OCI-LY7 (cell line): Measurements from ENCODE around the gene RBM38.

Experiments used
- EZH2phosphoT487 ChIP-seq: fragments of 200-600 bp; sonication (generic); IDR thresholded peaks from 2 replicates; pipeline ENCODE4 v1.6.1; 2018; ENCODE audit warnings: low read depth, borderline replicate concordance, mild to moderate bottlenecking, mixed run types, antibody characterized with exemption, low read length, moderate library complexity, mixed read lengths
- TF ChIP-seq, protein P1 (sequence below): fragments of 200-600 bp; sonication (generic); conservative IDR thresholded peaks from 2 replicates; pipeline ENCODE4 v1.5.1; 2014; ENCODE audit warnings: mild to moderate bottlenecking, antibody characterized with exemption, low read length, moderate library complexity, mixed read lengths

DNA sequence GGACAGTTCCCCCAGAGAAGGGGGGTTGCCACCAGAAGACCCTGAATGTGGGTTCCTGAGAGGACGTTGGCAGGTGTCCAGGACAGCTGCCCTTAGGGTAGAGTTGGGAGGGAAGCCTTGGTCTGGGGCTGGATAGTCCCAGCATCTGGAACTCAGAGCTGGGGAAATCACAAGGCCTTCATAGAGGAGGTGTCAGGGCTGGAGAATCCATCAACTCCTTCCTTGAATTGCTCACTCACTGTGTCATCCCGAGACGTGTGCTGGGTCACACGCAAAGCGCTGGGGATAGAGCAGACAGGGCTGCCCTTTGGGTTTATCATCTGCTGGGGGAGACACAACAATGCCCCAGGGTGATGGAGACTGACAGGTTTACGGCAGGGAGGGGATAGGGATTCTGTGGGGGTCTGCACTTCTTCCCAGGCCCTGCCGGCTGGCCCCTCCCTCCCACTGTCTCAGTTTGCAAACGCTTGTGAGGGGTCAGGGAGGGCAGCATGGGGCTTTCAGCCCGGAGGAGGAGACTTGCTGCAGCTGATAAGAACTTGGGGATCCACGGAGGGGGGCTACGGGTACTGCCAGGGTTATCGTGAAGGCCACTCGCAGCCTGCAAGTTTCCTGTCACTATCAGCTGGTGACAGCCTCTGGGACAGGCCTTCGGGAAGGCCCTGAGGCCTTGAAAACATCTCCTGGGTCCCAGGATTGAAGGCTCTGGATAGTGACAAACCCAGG lies 18.6 kb downstream of the RBM38 start:
- TF ChIP-seq, protein P1, sequence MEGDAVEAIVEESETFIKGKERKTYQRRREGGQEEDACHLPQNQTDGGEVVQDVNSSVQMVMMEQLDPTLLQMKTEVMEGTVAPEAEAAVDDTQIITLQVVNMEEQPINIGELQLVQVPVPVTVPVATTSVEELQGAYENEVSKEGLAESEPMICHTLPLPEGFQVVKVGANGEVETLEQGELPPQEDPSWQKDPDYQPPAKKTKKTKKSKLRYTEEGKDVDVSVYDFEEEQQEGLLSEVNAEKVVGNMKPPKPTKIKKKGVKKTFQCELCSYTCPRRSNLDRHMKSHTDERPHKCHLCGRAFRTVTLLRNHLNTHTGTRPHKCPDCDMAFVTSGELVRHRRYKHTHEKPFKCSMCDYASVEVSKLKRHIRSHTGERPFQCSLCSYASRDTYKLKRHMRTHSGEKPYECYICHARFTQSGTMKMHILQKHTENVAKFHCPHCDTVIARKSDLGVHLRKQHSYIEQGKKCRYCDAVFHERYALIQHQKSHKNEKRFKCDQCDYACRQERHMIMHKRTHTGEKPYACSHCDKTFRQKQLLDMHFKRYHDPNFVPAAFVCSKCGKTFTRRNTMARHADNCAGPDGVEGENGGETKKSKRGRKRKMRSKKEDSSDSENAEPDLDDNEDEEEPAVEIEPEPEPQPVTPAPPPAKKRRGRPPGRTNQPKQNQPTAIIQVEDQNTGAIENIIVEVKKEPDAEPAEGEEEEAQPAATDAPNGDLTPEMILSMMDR, result no peak
- no peak for TF ChIP-seq EZH2phosphoT487
